Suprapubic skin (tissue), 4 donors: ENCODE results near the gene RPS6KA2. TPM values are rescaled to one million over a fixed set of nuclear protein-coding genes. Genes with fewer than 3 reads are reported as not detected.
"Not testable (repeated sequence)": the region's sequence is repeated elsewhere in the genome, so short reads cannot be mapped to it uniquely, and the experiment has no call there.

Source experiments
- DNase-seq, 2 donors: peaks; one replicate each; pipeline ENCODE4 v3.0.0-alpha.2; 2019; ENCODE audit warnings: low spot score in 2 of 2
- H3K27ac ChIP-seq: fragments of 200-600 bp; sonication (generic); one replicate; pipeline ENCODE4 v1.5.1; 2019
- H3K27me3 ChIP-seq: fragments of 200-600 bp; sonication (generic); one replicate; pipeline ENCODE4 v1.5.1; 2019
- H3K36me3 ChIP-seq: fragments of 200-600 bp; sonication (generic); one replicate; pipeline ENCODE4 v1.5.1; 2019
- H3K4me1 ChIP-seq: fragments of 200-600 bp; sonication (generic); one replicate; pipeline ENCODE4 v1.5.1; 2019
- H3K4me3 ChIP-seq: fragments of 200-600 bp; sonication (generic); one replicate; pipeline ENCODE4 v1.5.1; 2019; ENCODE audit warnings: mild to moderate bottlenecking
- H3K9me3 ChIP-seq: fragments of 200-600 bp; sonication (generic); one replicate; pipeline ENCODE4 v1.5.1; 2019
- EP300 ChIP-seq: sonication (generic); formaldehyde crosslinking; IDR thresholded peaks from one replicate; pipeline ENCODE4 v1.6.1; 2017; ENCODE audit warnings: antibody characterized with exemption
- POLR2A ChIP-seq, 2 donors: fragments of 450-650 bp; IDR thresholded peaks; one replicate each; pipeline ENCODE4 v1.6.1; 2017; ENCODE audit warnings: antibody characterized with exemption in 2 of 2, mild to moderate bottlenecking in 2 of 2, moderate library complexity in 2 of 2
- POLR2AphosphoS5 ChIP-seq, 3 donors: sonication (generic); formaldehyde crosslinking; IDR thresholded peaks; one replicate each; pipeline ENCODE4 v1.6.1; 2017; ENCODE audit warnings: antibody characterized with exemption in 3 of 3
- WGBS: methylation state at CpG from one replicate; pipeline ENCODE4 v1.1.5; 2018; 5-methylcytosine and 5-hydroxymethylcytosine counted together
- total RNA-seq, 4 donors: library from RNA; depleted of rRNA; stranded (reverse); fragments of >200 nt; gene quantifications; one replicate each; pipeline ENCODE4 v1.1.0, GENCODE V29; 2016
- TF ChIP-seq, protein P1 (sequence below), 2 donors: fragments of 200-600 bp in 1 of 2; fragments of 450-650 bp in 1 of 2; sonication (generic) in 1 of 2; IDR thresholded peaks; one replicate each; pipeline ENCODE4 v1.5.1; 2016 to 2019; ENCODE audit warnings: antibody characterized with exemption in 2 of 2, mild to moderate bottlenecking in 1 of 2, moderate library complexity in 1 of 2

RPS6KA2 gene
- total RNA-seq, 4 donors from 2014 or later = 24.2 to 38.5 (median 32.3) TPM

DNA sequence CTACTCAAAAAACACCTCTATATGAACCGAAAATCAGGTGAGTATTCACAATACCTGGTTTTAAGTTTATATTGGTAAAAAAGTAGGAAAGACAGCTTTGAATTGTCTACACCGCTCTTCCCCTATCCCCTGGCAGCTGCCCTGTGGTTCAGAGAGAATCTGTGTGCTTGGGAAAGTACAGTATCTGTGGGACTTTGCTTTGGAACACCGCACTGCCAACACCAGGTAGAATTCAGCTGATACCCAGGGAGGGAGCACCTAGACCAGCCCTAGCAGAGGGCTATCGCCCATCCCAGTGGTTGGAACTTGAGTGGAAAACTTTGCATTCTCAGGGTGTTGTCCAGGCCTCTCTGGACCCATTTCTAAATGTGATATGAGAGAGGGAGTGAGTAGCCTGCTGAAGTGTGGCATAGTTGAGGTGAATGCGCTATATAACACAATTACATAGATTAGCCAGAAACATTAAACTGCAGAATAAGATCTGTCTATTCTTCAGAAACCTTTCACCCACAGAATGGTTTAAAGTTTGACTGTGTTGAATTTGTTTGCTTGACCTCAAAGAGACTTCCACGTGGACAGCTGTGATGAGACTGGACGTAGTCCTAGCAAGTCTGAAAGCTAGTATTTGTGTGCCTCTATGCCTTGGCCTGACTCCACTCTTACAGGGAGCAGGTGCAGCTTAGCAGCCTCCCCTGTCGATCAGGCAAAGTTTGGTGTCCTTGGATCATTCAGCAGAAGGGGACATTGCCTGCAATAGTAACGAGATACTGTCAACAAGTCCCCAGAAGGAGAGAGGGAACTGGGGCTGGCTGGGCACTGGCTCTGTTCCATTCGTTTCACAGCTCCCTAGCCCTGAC, 232.8 kb downstream of the RPS6KA2 start:
- H3K27me3 ChIP-seq = peaks cover 27% of the 10 kb centered on the region
- no peak overlapping the region for H3K4me3 ChIP-seq
- no peaks in the 10 kb centered on the region for H3K4me1 ChIP-seq
- DNase-seq = no peak
- H3K9me3 ChIP-seq = no peaks in the 10 kb centered on the region
- no peak overlapping the region for H3K27ac ChIP-seq
- TF ChIP-seq POLR2A (IDR thresholded peaks at IDR 0.05) = no peak
- TF ChIP-seq, protein P1, sequence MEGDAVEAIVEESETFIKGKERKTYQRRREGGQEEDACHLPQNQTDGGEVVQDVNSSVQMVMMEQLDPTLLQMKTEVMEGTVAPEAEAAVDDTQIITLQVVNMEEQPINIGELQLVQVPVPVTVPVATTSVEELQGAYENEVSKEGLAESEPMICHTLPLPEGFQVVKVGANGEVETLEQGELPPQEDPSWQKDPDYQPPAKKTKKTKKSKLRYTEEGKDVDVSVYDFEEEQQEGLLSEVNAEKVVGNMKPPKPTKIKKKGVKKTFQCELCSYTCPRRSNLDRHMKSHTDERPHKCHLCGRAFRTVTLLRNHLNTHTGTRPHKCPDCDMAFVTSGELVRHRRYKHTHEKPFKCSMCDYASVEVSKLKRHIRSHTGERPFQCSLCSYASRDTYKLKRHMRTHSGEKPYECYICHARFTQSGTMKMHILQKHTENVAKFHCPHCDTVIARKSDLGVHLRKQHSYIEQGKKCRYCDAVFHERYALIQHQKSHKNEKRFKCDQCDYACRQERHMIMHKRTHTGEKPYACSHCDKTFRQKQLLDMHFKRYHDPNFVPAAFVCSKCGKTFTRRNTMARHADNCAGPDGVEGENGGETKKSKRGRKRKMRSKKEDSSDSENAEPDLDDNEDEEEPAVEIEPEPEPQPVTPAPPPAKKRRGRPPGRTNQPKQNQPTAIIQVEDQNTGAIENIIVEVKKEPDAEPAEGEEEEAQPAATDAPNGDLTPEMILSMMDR (IDR thresholded peaks at IDR 0.05) = no peak
- TF ChIP-seq POLR2AphosphoS5 (IDR thresholded peaks at IDR 0.05) = no peak
- TF ChIP-seq EP300 = no peak
- no peaks in the 10 kb centered on the region for H3K36me3 ChIP-seq
- WGBS = 78% methylated on average over 10 of the region's 10 CpGs

DNA sequence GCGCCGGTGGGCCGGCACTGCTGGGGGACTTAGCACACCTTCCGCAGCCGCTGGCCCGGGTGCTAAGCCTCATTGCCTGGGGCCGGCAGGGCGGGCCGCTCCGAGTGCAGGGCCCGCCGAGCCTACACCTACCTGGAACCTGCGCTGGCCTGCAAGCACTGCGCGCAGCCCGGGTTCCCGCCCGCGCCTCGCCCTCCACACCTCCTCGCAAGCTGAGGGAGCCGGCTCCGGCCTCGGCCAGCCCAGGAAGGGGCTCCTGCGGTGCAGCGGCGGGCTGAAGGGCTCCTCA, 233.6 kb downstream of the RPS6KA2 start:
- no peaks in the 10 kb centered on the region for H3K4me1 ChIP-seq
- TF ChIP-seq EP300 (no peak), POLR2A (IDR thresholded peaks at IDR 0.05) (no peak), POLR2AphosphoS5 (IDR thresholded peaks at IDR 0.05) (no peak)
- TF ChIP-seq, protein P1 (IDR thresholded peaks at IDR 0.05) = no peak
- no peak for DNase-seq
- 98% methylated on average over 6 of the region's 27 CpGs for WGBS
- H3K4me3 ChIP-seq = no peak overlapping the region
- H3K9me3 ChIP-seq = no peaks in the 10 kb centered on the region
- H3K27ac ChIP-seq = no peak overlapping the region
- H3K27me3 ChIP-seq = peaks cover 27% of the 10 kb centered on the region
- H3K36me3 ChIP-seq = no peaks in the 10 kb centered on the region

DNA sequence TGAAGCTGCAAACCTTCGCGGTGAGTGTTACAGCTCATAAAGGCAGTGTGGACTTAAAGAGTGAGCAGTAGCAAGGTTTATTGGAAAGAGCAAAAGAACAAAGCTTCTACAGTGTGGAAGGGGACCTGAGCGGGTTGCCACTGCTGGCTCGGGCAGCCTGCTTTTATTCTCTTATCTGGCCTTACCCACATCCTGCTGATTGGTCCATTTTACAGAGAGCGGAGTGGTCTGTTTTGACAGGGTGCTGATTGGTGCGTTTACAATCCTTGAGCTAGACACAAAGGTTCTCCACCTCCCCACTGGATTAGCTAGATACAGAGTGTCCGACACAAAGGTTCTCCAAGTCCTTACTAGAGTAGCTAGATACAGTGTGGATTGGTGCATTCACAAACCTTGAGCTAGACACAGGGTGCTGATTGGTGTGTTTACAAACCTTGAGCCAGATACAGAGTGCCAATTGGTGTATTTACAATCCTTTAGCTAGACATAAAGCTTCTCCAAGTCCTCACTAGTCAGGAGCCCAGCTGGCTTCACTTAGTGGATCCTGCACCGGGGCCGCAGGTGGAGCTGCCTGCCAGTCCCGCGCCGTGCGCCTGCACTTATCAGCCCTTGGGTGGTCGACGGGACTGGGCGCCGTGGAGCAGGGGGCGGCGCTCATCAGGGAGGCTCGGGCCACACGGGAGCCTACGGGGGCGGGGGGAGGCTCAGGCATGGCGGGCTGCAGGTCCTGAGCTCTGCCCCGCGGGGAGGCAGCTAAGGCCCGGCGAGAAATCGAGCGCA, 234.1 kb downstream of the RPS6KA2 start:
- DNase-seq, H3K9me3 ChIP-seq: not testable (repeated sequence)
- WGBS = 77% methylated on average over 11 of the region's 30 CpGs

DNA sequence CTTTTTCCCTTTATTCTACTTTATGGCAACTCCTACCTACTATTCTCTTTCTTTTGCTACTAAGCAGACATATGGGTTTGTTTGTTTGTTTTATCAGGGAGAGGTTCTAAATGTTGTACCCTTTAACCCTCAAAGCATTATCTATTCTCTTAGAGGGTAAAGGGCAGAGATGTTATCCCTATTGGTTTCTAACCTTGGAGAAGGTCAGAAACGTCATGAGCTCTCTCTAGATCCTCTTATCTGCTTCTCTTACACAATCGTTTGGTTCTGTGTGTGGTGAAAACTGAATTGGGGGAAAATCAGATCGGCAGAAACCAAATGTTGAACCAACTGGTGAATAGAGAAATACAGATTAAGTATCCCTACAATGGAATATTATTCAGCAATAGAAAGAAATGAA, 237.9 kb downstream of the RPS6KA2 start:
- DNase-seq = no peak
- TF ChIP-seq EP300 (no peak), POLR2AphosphoS5 (IDR thresholded peaks at IDR 0.05) (no peak), POLR2A (IDR thresholded peaks at IDR 0.05) (no peak)
- TF ChIP-seq, protein P1 (IDR thresholded peaks at IDR 0.05) = no peak
- Histone ChIP-seq H3K27me3 (peaks cover 3% of the 10 kb centered on the region), H3K36me3 (no peaks in the 10 kb centered on the region), H3K9me3 (no peaks in the 10 kb centered on the region), H3K4me3 (no peak overlapping the region), H3K27ac (no peak overlapping the region), H3K4me1 (peaks cover 2% of the 10 kb centered on the region)
- 71% methylated on average over 3 of the region's 3 CpGs for WGBS

More for the DNA sequence above, 234.1 kb downstream of the RPS6KA2 start:
- H3K4me1 ChIP-seq, H3K4me3 ChIP-seq, H3K27ac ChIP-seq, H3K36me3 ChIP-seq: not testable (repeated sequence)
- H3K27me3 ChIP-seq = peaks cover 27% of the 10 kb centered on the region

DNA sequence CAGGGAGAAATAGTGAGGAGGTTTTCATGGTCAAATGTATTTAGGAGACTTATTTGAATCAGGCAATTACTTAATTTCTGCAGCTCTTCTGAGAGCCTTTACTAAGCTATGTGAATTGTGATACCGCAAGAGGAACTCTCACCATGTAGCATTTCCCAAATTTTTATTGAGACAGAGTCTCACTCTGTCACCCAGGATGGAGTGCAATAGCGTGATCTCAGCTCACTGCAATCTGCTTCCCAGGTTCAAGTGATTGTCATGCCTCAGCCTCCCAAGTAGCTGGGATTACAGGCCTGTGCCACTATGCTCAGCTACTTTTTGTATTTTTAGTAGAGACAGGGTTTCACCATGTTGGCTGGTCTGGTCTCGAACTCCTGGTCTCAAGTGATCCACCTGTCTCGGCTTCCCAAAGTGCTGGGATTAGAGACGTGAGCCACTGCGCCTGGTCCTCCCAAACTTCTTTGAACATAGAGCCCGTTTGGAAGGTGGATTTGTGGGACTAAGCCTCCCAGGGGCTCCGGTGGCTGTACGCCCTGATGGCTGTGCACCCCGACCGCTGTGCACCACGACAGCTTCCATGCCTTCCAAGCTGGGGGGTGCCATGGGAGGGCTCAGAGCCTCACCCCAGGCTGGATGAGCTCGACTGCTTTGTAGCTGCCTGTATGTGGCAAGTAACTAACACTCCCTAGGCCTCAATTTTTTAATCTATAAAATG, 238.6 kb downstream of the RPS6KA2 start:
- Histone ChIP-seq H3K36me3 (no peaks in the 10 kb centered on the region), H3K27ac (no peak overlapping the region), H3K9me3 (no peaks in the 10 kb centered on the region), H3K4me3 (no peak overlapping the region), H3K27me3 (peaks cover 1% of the 10 kb centered on the region), H3K4me1 (peaks cover 5% of the 10 kb centered on the region)
- TF ChIP-seq, protein P1 (IDR thresholded peaks at IDR 0.05) = no peak
- TF ChIP-seq EP300 (no peak), POLR2AphosphoS5 (IDR thresholded peaks at IDR 0.05) (no peak), POLR2A (IDR thresholded peaks at IDR 0.05) (no peak)
- no peak for DNase-seq
- 88% methylated on average over 13 of the region's 13 CpGs for WGBS
